WTC11 (cell line): ENCODE measurements around the gene GNLY.

Experiments
- ATF2 ChIP-seq: sonication (generic); formaldehyde crosslinking; IDR thresholded peaks from 2 replicates; pipeline ENCODE4 v1.8.1; 2022; ENCODE audit warnings: low read depth, missing genetic modification reagents, borderline replicate concordance
- CTCF ChIP-seq: fragments of 200-600 bp; IDR thresholded peaks from 2 replicates; pipeline ENCODE4 v1.8.0; 2022; ENCODE audit warnings: antibody characterized with exemption
- ELF4 ChIP-seq: sonication (generic); formaldehyde crosslinking; IDR thresholded peaks from 2 replicates; pipeline ENCODE4 v1.8.1; 2022; ENCODE audit warnings: low read depth, mild to moderate bottlenecking, moderate library complexity, missing genetic modification reagents
- GABPB1 ChIP-seq: sonication (generic); formaldehyde crosslinking; IDR thresholded peaks from 2 replicates; pipeline ENCODE4 v1.8.1; 2023; ENCODE audit warnings: mild to moderate bottlenecking, missing genetic modification reagents
- JUN ChIP-seq: sonication (generic); formaldehyde crosslinking; IDR thresholded peaks from 2 replicates; pipeline ENCODE4 v1.8.0; 2023; ENCODE audit warnings: mild to moderate bottlenecking, missing genetic modification reagents
- NR2C2 ChIP-seq: sonication (generic); formaldehyde crosslinking; IDR thresholded peaks from 2 replicates; pipeline ENCODE4 v1.8.0; 2022; ENCODE audit warnings: mild to moderate bottlenecking, missing genetic modification reagents
- RELA ChIP-seq: sonication (generic); formaldehyde crosslinking; IDR thresholded peaks from 2 replicates; pipeline ENCODE4 v1.8.1; 2022; ENCODE audit warnings: missing genetic modification reagents, mild to moderate bottlenecking, borderline replicate concordance
- SMAD4 ChIP-seq: sonication (generic); formaldehyde crosslinking; IDR thresholded peaks from 2 replicates; pipeline ENCODE4 v1.8.0; 2022; ENCODE audit warnings: mild to moderate bottlenecking, missing genetic modification reagents
- SP1 ChIP-seq: sonication (generic); formaldehyde crosslinking; conservative IDR thresholded peaks from 2 replicates; pipeline ENCODE4 v1.8.1; 2022; ENCODE audit warnings: missing genetic modification reagents
- TCF7 ChIP-seq: sonication (generic); formaldehyde crosslinking; IDR thresholded peaks from 2 replicates; pipeline ENCODE4 v1.8.0; 2022; ENCODE audit warnings: mild to moderate bottlenecking, low read depth, missing genetic modification reagents, moderate library complexity
- TEAD4 ChIP-seq: sonication (generic); formaldehyde crosslinking; IDR thresholded peaks from 2 replicates; pipeline ENCODE4 v1.8.0; 2022; ENCODE audit warnings: mild to moderate bottlenecking, missing genetic modification reagents
- TP53 ChIP-seq: sonication (generic); formaldehyde crosslinking; IDR thresholded peaks from 2 replicates; pipeline ENCODE4 v1.8.1; 2023; ENCODE audit warnings: mild to moderate bottlenecking, missing genetic modification reagents
- ZNF263 ChIP-seq: sonication (generic); formaldehyde crosslinking; IDR thresholded peaks from 2 replicates; pipeline ENCODE4 v1.8.1; 2022; ENCODE audit warnings: low read depth, mild to moderate bottlenecking, moderate library complexity, missing genetic modification reagents

- TF ChIP-seq GABPB1 (CRISPR knock-in tag) (no peak), ATF2 (CRISPR knock-in tag) (no peak), CTCF (no peak), ELF4 (no peak), SP1 (CRISPR knock-in tag) (no peak), JUN (no peak), RELA (CRISPR knock-in tag) (no peak), ZNF263 (no peak), NR2C2 (CRISPR knock-in tag) (no peak), SMAD4 (CRISPR knock-in tag) (no peak), TP53 (CRISPR knock-in tag) (no peak), TEAD4 (CRISPR knock-in tag) (no peak), TCF7 (CRISPR knock-in tag) (no peak)
Measured at GRCh38 chr2:85734942-85735608, 40.9 kb downstream of the GNLY start.
